K562 (cell line): Measurements from ENCODE around the gene RAPGEFL1. TPM values are rescaled to one million over a fixed set of nuclear protein-coding genes. Genes with fewer than 3 reads are reported as not detected.
"Not testable (repeated sequence)": the region's sequence is repeated elsewhere in the genome, so short reads cannot be mapped to it uniquely, and the experiment has no call there.

Experiments used
- ATAC-seq: fragments of 200-7000 bp; cut with Tn5 transposase; 3 replicates; pipeline ENCODE4 v1.9.1; 2020; ENCODE audit warnings: moderate library complexity
- BruUV-seq: library from RNA; stranded (reverse); fragments of 400-500 nt; replicated peaks from 2 replicates; lab custom pipeline; 2021; lab: Mats Ljungman, UMichigan
- CTCF ChIA-PET: fragments of 300-600 bp; formaldehyde crosslinking; extraction: SDS; loops from one replicate; lab custom pipeline; 2021; ENCODE audit warnings: low intra/inter-chr PET ratio; lab: Yijun Ruan, JAX
- POLR2A ChIA-PET: fragments of 300-600, 350-650 bp; sonication (Branson Sonifier 250); formaldehyde crosslinking; extraction: SDS; loops from one replicate; lab custom pipeline; 2021; ENCODE audit warnings: antibody characterized with exemption, inconsistent platforms; lab: Yijun Ruan, JAX
- DNase-seq, 4 experiments: peaks; one replicate each; pipeline versions ENCODE4 v3.0.0 to v3.0.0-alpha.2; 2011 to 2018; ENCODE audit warnings: low spot score in 3 of 4, mixed read lengths in 3 of 4; ENCODE audit errors: extremely low read depth in 1 of 4
- FAIRE-seq: peaks from 2 replicates; lab custom pipeline; 2011; peaks lifted over from hg19 to GRCh38; lab: Jason Lieb, UNC
- H2AFZ ChIP-seq: 2 replicates; pipeline ENCODE4 v1.6.0; 2011; ENCODE audit warnings: low read depth, low read length, control low read depth, inconsistent platforms
- H3K27ac ChIP-seq: fragments of 200-600 bp; 3 replicates; pipeline ENCODE4 v1.8.0; 2011; ENCODE audit warnings: low read depth, mild to moderate bottlenecking, control low read depth, inconsistent platforms, low read length, moderate library complexity, mixed read lengths; ENCODE audit errors: extremely low read depth
- H3K27me3 ChIP-seq, 2 experiments: fragments of 300-600 bp in 1 of 2; 2 replicates in 1 of 2; 3 replicates in 1 of 2; pipeline versions ENCODE4 v1.6.0 to v1.8.0; 2011; ENCODE audit warnings: inconsistent platforms in 2 of 2, low read length in 2 of 2, mild to moderate bottlenecking in 1 of 2, mixed read lengths in 1 of 2, moderate library complexity in 1 of 2; ENCODE audit not compliant: control insufficient read depth in 2 of 2, insufficient read depth in 2 of 2
- H3K36me3 ChIP-seq: fragments of 300-600 bp; 3 replicates; pipeline ENCODE4 v1.8.0; 2011; ENCODE audit warnings: mild to moderate bottlenecking, low read length, inconsistent platforms; ENCODE audit not compliant: control insufficient read depth, insufficient read depth
- H3K4me1 ChIP-seq, 2 experiments: fragments of 200-600 bp in 1 of 2; replicated peaks in 1 of 2; 2 replicates in 1 of 2; 3 replicates in 1 of 2; pipeline versions ENCODE4 v1.5.1 to v1.8.0; 2011; ENCODE audit warnings: inconsistent platforms in 2 of 2, low read length in 2 of 2, mild to moderate bottlenecking in 1 of 2, mixed read lengths in 1 of 2, moderate library complexity in 1 of 2; ENCODE audit not compliant: control insufficient read depth in 2 of 2, insufficient read depth in 2 of 2
- H3K4me2 ChIP-seq: 2 replicates; pipeline ENCODE4 v1.6.1; 2011; ENCODE audit warnings: low read length, control low read depth, inconsistent platforms, mixed read lengths; ENCODE audit not compliant: insufficient read depth
- H3K4me3 ChIP-seq: fragments of 200-600 bp; sonication (generic), shearing (Covaris generic); 2 replicates; pipeline ENCODE4 v1.5.1; 2016; ENCODE audit warnings: control low read depth, inconsistent platforms
- H3K79me2 ChIP-seq: fragments of 200-600 bp; 3 replicates; pipeline ENCODE4 v1.8.0; 2011; ENCODE audit warnings: low read length, inconsistent platforms; ENCODE audit not compliant: control insufficient read depth, insufficient read depth
- H3K9ac ChIP-seq, 2 experiments: 2 replicates each; pipeline versions ENCODE4 v1.6.0 to v1.6.1; 2011; ENCODE audit warnings: low read depth in 2 of 2, low read length in 2 of 2, control low read depth in 1 of 2, inconsistent platforms in 1 of 2, mild to moderate bottlenecking in 1 of 2, mixed read lengths in 1 of 2; ENCODE audit not compliant: insufficient read depth in 1 of 2
- H3K9me1 ChIP-seq: one replicate; pipeline ENCODE4 v1.6.0; 2011; ENCODE audit warnings: inconsistent platforms, mild to moderate bottlenecking, low read length, moderate library complexity; ENCODE audit not compliant: control insufficient read depth, insufficient read depth
- H3K9me3 ChIP-seq: replicated peaks from 2 replicates; pipeline ENCODE4 v1.5.1; 2011; ENCODE audit warnings: low read depth, low read length, inconsistent platforms; ENCODE audit not compliant: control insufficient read depth, insufficient read depth
- H4K20me1 ChIP-seq: replicated peaks from 2 replicates; pipeline ENCODE4 v1.6.1; 2011; ENCODE audit warnings: low read length, inconsistent platforms, mixed read lengths; ENCODE audit not compliant: control insufficient read depth, insufficient read depth
- BCOR ChIP-seq: fragments of 450-650 bp; IDR thresholded peaks from 2 replicates; pipeline ENCODE4 v1.6.1; 2016
- BRD4 ChIP-seq: fragments of 200-600 bp; sonication (generic); IDR thresholded peaks from 2 replicates; pipeline ENCODE4 v1.6.1; 2017; ENCODE audit warnings: inconsistent platforms
- CBFA2T3 ChIP-seq: fragments of 450-650 bp; IDR thresholded peaks from 2 replicates; pipeline ENCODE4 v1.6.1; 2017
- CHD1 ChIP-seq: fragments of 200-600 bp; sonication (generic); IDR thresholded peaks from one replicate; pipeline ENCODE4 v1.6.1; 2012; ENCODE audit warnings: mild to moderate bottlenecking, moderate library complexity, low read length, inconsistent platforms
- FOSL1 ChIP-seq: fragments of 200-800 bp; sonication (Bioruptor generic); conservative IDR thresholded peaks from 2 replicates; pipeline ENCODE4 v1.6.1; 2016; ENCODE audit warnings: missing genetic modification characterization, missing compliant biosample characterization
- HDAC8 ChIP-seq: fragments of 450-650 bp; IDR thresholded peaks from 2 replicates; pipeline ENCODE4 v1.6.1; 2016; ENCODE audit warnings: mild to moderate bottlenecking, missing genetic modification characterization, moderate library complexity, missing compliant biosample characterization
- HOMEZ ChIP-seq: fragments of 250-450 bp; sonication (Bioruptor Pico); IDR thresholded peaks from 2 replicates; pipeline ENCODE4 v1.4.0; 2020; ENCODE audit warnings: mild to moderate bottlenecking, moderate library complexity
- HSF4 ChIP-seq: fragments of 250-450 bp; sonication (Bioruptor Pico); IDR thresholded peaks from 2 replicates; pipeline ENCODE4 v2.1.2; 2022; ENCODE audit warnings: mild to moderate bottlenecking, moderate library complexity, borderline replicate concordance
- KLF13 ChIP-seq: fragments of 450-650 bp; IDR thresholded peaks from 2 replicates; pipeline ENCODE4 v1.6.1; 2016; ENCODE audit warnings: missing genetic modification characterization, low read depth, mild to moderate bottlenecking, missing compliant biosample characterization, moderate library complexity, borderline replicate concordance
- LARP7 ChIP-seq: fragments of 450-650 bp; IDR thresholded peaks from 2 replicates; pipeline ENCODE4 v1.6.1; 2016
- NCOA4 ChIP-seq: fragments of 450-650 bp; IDR thresholded peaks from 2 replicates; pipeline ENCODE4 v1.6.1; 2018; ENCODE audit warnings: mild to moderate bottlenecking; ENCODE audit not compliant: partially characterized antibody
- NFATC3 ChIP-seq: fragments of 450-650 bp; IDR thresholded peaks from 2 replicates; pipeline ENCODE4 v1.6.1; 2017; ENCODE audit warnings: mild to moderate bottlenecking
- NR2C2 ChIP-seq, 2 experiments: fragments of 200-800 bp in 1 of 2; sonication (Bioruptor generic) in 1 of 2; sonication (generic) in 1 of 2; formaldehyde crosslinking in 1 of 2; IDR thresholded peaks; 2 replicates each; pipeline versions ENCODE4 v1.6.1 to v1.8.0; 2016 to 2022; ENCODE audit warnings: mild to moderate bottlenecking in 1 of 2, missing compliant biosample characterization in 1 of 2, missing genetic modification characterization in 1 of 2, missing genetic modification reagents in 1 of 2
- PHF20 ChIP-seq: fragments of 450-650 bp; IDR thresholded peaks from 2 replicates; pipeline ENCODE4 v1.6.1; 2018; ENCODE audit not compliant: partially characterized antibody
- SNRNP70 ChIP-seq: fragments of 200-400 bp; formaldehyde crosslinking; optimal IDR thresholded peaks from 2 replicates; pipeline ENCODE3; 2017; ENCODE audit warnings: low read depth, low read length
- STAT6 ChIP-seq: sonication (generic); formaldehyde crosslinking; IDR thresholded peaks from 2 replicates; pipeline ENCODE4 v1.8.1; 2023; ENCODE audit warnings: mild to moderate bottlenecking, missing genetic modification reagents
- TAF15 ChIP-seq: fragments of 200-400 bp; formaldehyde crosslinking; IDR thresholded peaks from 2 replicates; pipeline ENCODE4 v1.6.1; 2017; ENCODE audit warnings: mild to moderate bottlenecking, low read depth, low read length, moderate library complexity
- ZC3H4 ChIP-seq: sonication (generic); formaldehyde crosslinking; IDR thresholded peaks from 2 replicates; pipeline ENCODE4 v1.9.0; 2021; ENCODE audit warnings: missing genetic modification reagents, borderline replicate concordance
- ZEB2 ChIP-seq: fragments of 450-650 bp; IDR thresholded peaks from 2 replicates; pipeline ENCODE4 v1.6.1; 2016
- ZNF134 ChIP-seq: fragments of 250-450 bp; sonication (Bioruptor Pico); conservative IDR thresholded peaks from 2 replicates; pipeline ENCODE4 v1.4.0; 2020
- ZNF140 ChIP-seq: fragments of 250-450 bp; sonication (Bioruptor Pico); IDR thresholded peaks from 2 replicates; pipeline ENCODE4 v1.8.0; 2021; ENCODE audit warnings: moderate library complexity, mild to moderate bottlenecking, inconsistent platforms
- ZNF431 ChIP-seq: sonication (generic); formaldehyde crosslinking; IDR thresholded peaks from 2 replicates; pipeline ENCODE4 v1.8.0; 2022; ENCODE audit warnings: mild to moderate bottlenecking, missing genetic modification reagents
- WGBS: fragments of 100-300 bp; shearing (Covaris generic); methylation state at CpG from one replicate; pipeline ENCODE4 v1.1.6; 2016; ENCODE audit warnings: low coverage, mixed read lengths; ENCODE audit not compliant: insufficient coverage; ENCODE audit errors: missing lambda C conversion rate; 5-methylcytosine and 5-hydroxymethylcytosine counted together
- in situ Hi-C: fragments of 300-500 bp; cut with MboI; formaldehyde crosslinking; loops from 4 replicates; pipeline ENCODE4 v1.15.0; 2018; ENCODE audit warnings: inconsistent platforms, mixed read lengths
- intact Hi-C: fragments of 100-400 bp; cut with micrococcal nuclease; formaldehyde crosslinking; loops from 2 replicates; pipeline ENCODE4 v1.14.2; 2022
- polyA plus RNA-seq, 8 experiments: library from polyadenylated mRNA; depleted of rRNA in 4 of 8; stranded (reverse) in 5 of 8; unstranded in 3 of 8; fragments of >200 nt; fragmentation: Nextera tagmentation in 2 of 8; fragmentation: Illumina TruSeq in 1 of 8; extraction: Ambion mirVana in 2 of 8; extraction: Trizol in 1 of 8; gene quantifications; 2 replicates each; pipeline versions ENCODE4 v1.2.1 to v1.2.3, GENCODE V29; 2011 to 2014; ENCODE audit warnings: inconsistent platforms in 1 of 8, missing spikeins in 1 of 8
- total RNA-seq, 7 experiments: library from RNA; depleted of rRNA in 6 of 7; stranded (reverse); fragments of >200 nt in 6 of 7; fragmentation: Illumina TruSeq in 2 of 7; extraction: Trizol in 2 of 7; gene quantifications; 2 replicates each; pipeline versions ENCODE4 v1.2.1 to v1.2.3, GENCODE V29; 2011 to 2021; ENCODE audit warnings: low replicate concordance in 1 of 7

The RAPGEFL1 gene
- total and polyA plus RNA-seq, 9 of the 15 experiments (the other 6 are each of a cell fraction or from before 2014, with no cell fraction given), result 0.18 to 4.1 (median 2.1) TPM

DNA sequence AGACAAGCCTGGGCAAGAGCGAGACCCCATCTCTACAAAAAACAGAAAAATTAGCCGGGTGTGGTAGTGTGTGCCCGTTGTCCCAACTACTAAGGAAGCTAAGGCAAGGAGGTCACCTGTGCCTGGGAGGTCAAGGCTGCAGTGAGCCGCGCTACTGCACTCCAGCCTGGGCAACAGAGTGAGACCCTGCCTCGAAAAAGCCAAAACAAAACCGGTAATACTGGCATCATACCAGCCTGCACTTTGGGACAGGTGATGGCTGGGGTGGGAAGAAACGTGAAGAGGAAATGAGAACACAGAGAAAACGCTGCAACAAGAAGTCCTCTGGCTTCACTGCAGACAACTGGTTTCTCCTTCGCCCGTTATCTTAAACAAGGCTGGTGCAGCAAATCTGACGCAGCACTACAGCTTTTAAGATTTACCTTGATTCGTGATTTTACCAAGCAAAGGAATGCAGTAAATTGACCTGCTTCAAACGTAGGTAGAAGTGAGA, 37.7 kb upstream of the RAPGEFL1 start (continued):
- TF ChIP-seq BRD4 (no peak), TAF15 (no peak), ZNF431 (no peak), ZEB2 (peak; percentile 16; the same call in 1 of the 2 replicates), NR2C2 (CRISPR knock-in tag; IDR thresholded peaks at IDR 0.05) (no peak), NR2C2 (tag; IDR thresholded peaks at IDR 0.05) (0 out of 2 replicates have a peak, but pooled peaks have one; percentile 45), STAT6 (CRISPR knock-in tag) (0 out of 2 replicates have a peak, but pooled peaks have one; percentile 56), ZNF134 (CRISPR knock-in tag) (no peak), HOMEZ (CRISPR knock-in tag) (no peak), BCOR (peak; percentile 56; the same call in 1 of the 2 replicates), CHD1 (peak; percentile 40), LARP7 (no peak), HSF4 (CRISPR knock-in tag) (0 out of 2 replicates have a peak, but pooled peaks have one; percentile 47), CBFA2T3 (peak; percentile 59), PHF20 (no peak), HDAC8 (tag) (no peak), FOSL1 (tag) (0 out of 2 replicates have a peak, but pooled peaks have one; percentile 8), NFATC3 (no peak), SNRNP70 (no peak), NCOA4 (no peak), ZNF140 (no peak), KLF13 (no peak), ZC3H4 (peak; percentile 80; the same call in 1 of the 2 replicates)

GRCh38 chr17:40143166-40143565, 34.1 kb upstream of the RAPGEFL1 start:
- H3K4me3 ChIP-seq, CTCF ChIA-PET, H3K9me1 ChIP-seq, BruUV-seq, H2AFZ ChIP-seq, intact Hi-C loops, in situ Hi-C loops, H3K9ac ChIP-seq, H3K9me3 ChIP-seq, H4K20me1 ChIP-seq, FAIRE-seq, DNase-seq, H3K27ac ChIP-seq, ATAC-seq, H3K4me2 ChIP-seq, H3K27me3 ChIP-seq: not testable (repeated sequence)
- Histone ChIP-seq H3K79me2 (peaks cover 54% of the 10 kb centered on the region), H3K4me1 (peaks cover 9 to 11% of the 10 kb centered on the region in 2 experiments; a peak in 4 of 5 replicates), H3K36me3 (peaks cover 46% of the 10 kb centered on the region)
- POLR2A ChIA-PET, result interaction anchor here (0.8 to 1.5 kb wide), 3 partner anchors 8 to 19 kb away, joined by 3 to 5 read pairs (median 4); no protein-coding TSS in a partner anchor
- WGBS, result 97% methylated on average over 3 of the region's 3 CpGs
